GM23338 (cell line): ENCODE results near the gene GPR25. TPM values are rescaled to one million over a fixed set of nuclear protein-coding genes. Genes with fewer than 3 reads are reported as not detected.

Experiments used
- ATAC-seq: fragments of 200-7000 bp; cut with Tn5 transposase; 3 replicates; pipeline ENCODE4 v1.9.1; 2020
- DNase-seq: peaks from one replicate; pipeline ENCODE4 v3.0.0-alpha.2; 2015; ENCODE audit warnings: low spot score
- H2AFZ ChIP-seq: fragments of 200-600 bp; sonication (generic); 2 replicates; pipeline ENCODE4 v1.8.0; 2016; ENCODE audit warnings: antibody characterized with exemption, mild to moderate bottlenecking, moderate library complexity
- H3F3A ChIP-seq: fragments of 200-600 bp; sonication (generic); replicated peaks from 2 replicates; pipeline ENCODE4 v1.8.0; 2017; ENCODE audit warnings: antibody characterized with exemption, mixed run types, low read depth
- H3K27ac ChIP-seq: fragments of 200-600 bp; sonication (generic); 2 replicates; pipeline ENCODE4 v1.6.1; 2016; ENCODE audit warnings: low read depth
- H3K27me3 ChIP-seq: fragments of 200-600 bp; sonication (generic); 2 replicates; pipeline ENCODE4 v1.8.0; 2016; ENCODE audit warnings: mild to moderate bottlenecking, mixed run types, moderate library complexity; ENCODE audit not compliant: insufficient read depth
- H3K36me3 ChIP-seq: fragments of 200-600 bp; sonication (generic); 2 replicates; pipeline ENCODE4 v1.8.0; 2016; ENCODE audit warnings: mild to moderate bottlenecking; ENCODE audit not compliant: insufficient read depth
- H3K4me1 ChIP-seq: fragments of 200-600 bp; sonication (generic); 2 replicates; pipeline ENCODE4 v1.8.0; 2016; ENCODE audit warnings: mild to moderate bottlenecking, moderate library complexity; ENCODE audit not compliant: insufficient read depth
- H3K4me2 ChIP-seq: fragments of 200-600 bp; sonication (generic); 2 replicates; pipeline ENCODE4 v1.7.1; 2017; ENCODE audit warnings: mixed run types
- H3K4me3 ChIP-seq: fragments of 200-600 bp; sonication (generic); 2 replicates; pipeline ENCODE4 v1.6.1; 2016; ENCODE audit warnings: mixed run types
- H3K79me2 ChIP-seq: fragments of 200-600 bp; sonication (generic); replicated peaks from 2 replicates; pipeline ENCODE4 v1.8.0; 2017; ENCODE audit warnings: mild to moderate bottlenecking; ENCODE audit not compliant: insufficient read depth
- H3K9me2 ChIP-seq: fragments of 200-600 bp; sonication (generic); 2 replicates; pipeline ENCODE4 v1.8.0; 2017; ENCODE audit not compliant: insufficient read depth
- H4K20me1 ChIP-seq: fragments of 200-600 bp; sonication (generic); replicated peaks from 2 replicates; pipeline ENCODE4 v1.8.0; 2017; ENCODE audit warnings: mild to moderate bottlenecking; ENCODE audit not compliant: insufficient read depth
- H3K27ac Mint-ChIP-seq: 2 replicates; pipeline ENCODE4 v1.8.0; 2020; ENCODE audit warnings: inconsistent platforms, mild to moderate bottlenecking, moderate library complexity, mixed read lengths
- H3K27me3 Mint-ChIP-seq: 3 replicates; pipeline ENCODE4 v1.8.0; 2022; ENCODE audit warnings: low read depth, mild to moderate bottlenecking, moderate library complexity, mixed read lengths, inconsistent platforms; ENCODE audit not compliant: insufficient read depth, poor library complexity
- H3K36me3 Mint-ChIP-seq: 3 replicates; pipeline ENCODE4 v1.8.0; 2021; ENCODE audit warnings: low read depth, mild to moderate bottlenecking, inconsistent platforms, moderate library complexity, mixed read lengths
- H3K4me1 Mint-ChIP-seq: 3 replicates; pipeline ENCODE4 v1.8.0; 2020; ENCODE audit warnings: mild to moderate bottlenecking, inconsistent platforms, mixed read lengths
- H3K4me3 Mint-ChIP-seq: 3 replicates; pipeline ENCODE4 v1.8.0; 2021; ENCODE audit warnings: moderate library complexity, mild to moderate bottlenecking, inconsistent platforms, mixed read lengths
- H3K9me3 Mint-ChIP-seq: 3 replicates; pipeline ENCODE4 v1.8.0; 2020; ENCODE audit warnings: moderate library complexity, mild to moderate bottlenecking, inconsistent platforms, mixed read lengths
- CTCF ChIP-seq, 2 experiments: fragments of 200-600 bp in 1 of 2; sonication (generic) in 1 of 2; conservative IDR thresholded peaks; 2 replicates each; pipeline versions ENCODE4 v1.5.1 to v1.6.1; 2016 to 2017; ENCODE audit warnings: antibody characterized with exemption in 2 of 2, low read depth in 2 of 2, mild to moderate bottlenecking in 2 of 2, moderate library complexity in 1 of 2
- EZH2 ChIP-seq: fragments of 200-600 bp; sonication (generic); IDR thresholded peaks from one replicate; pipeline ENCODE4 v1.8.0; 2017; ENCODE audit warnings: antibody characterized with exemption, mild to moderate bottlenecking, low read depth; ENCODE audit not compliant: unreplicated experiment
- EZH2phosphoT487 ChIP-seq: fragments of 200-600 bp; sonication (generic); IDR thresholded peaks from one replicate; pipeline ENCODE4 v1.8.1; 2018; ENCODE audit warnings: antibody characterized with exemption; ENCODE audit not compliant: unreplicated experiment
- JUNB ChIP-seq: IDR thresholded peaks from one replicate; pipeline ENCODE4 v1.6.1; 2016; ENCODE audit warnings: antibody characterized with exemption; ENCODE audit not compliant: unreplicated experiment
- NANOG ChIP-seq: IDR thresholded peaks from 2 replicates; pipeline ENCODE4 v1.6.1; 2016; ENCODE audit warnings: antibody characterized with exemption, borderline replicate concordance
- POLR2AphosphoS5 ChIP-seq: IDR thresholded peaks from 2 replicates; pipeline ENCODE4 v1.6.1; 2016; ENCODE audit warnings: antibody characterized with exemption, low read depth
- ZNF114 ChIP-seq: fragments of 250-450 bp; sonication (Bioruptor Pico); IDR thresholded peaks from 2 replicates; pipeline ENCODE4 v1.5.0; 2020; ENCODE audit warnings: mild to moderate bottlenecking, moderate library complexity
- ZNF331 ChIP-seq: fragments of 250-450 bp; sonication (Bioruptor Pico); IDR thresholded peaks from 2 replicates; pipeline ENCODE4 v1.5.0; 2020; ENCODE audit warnings: low read depth, mild to moderate bottlenecking, moderate library complexity
- polyA plus RNA-seq: library from polyadenylated mRNA; unstranded; fragments of >200 nt; fragmentation: Nextera tagmentation; extraction: Ambion mirVana; gene quantifications from 2 replicates; pipeline ENCODE4 v1.2.1, GENCODE V29; 2016
- total RNA-seq: library from RNA; depleted of rRNA; stranded (reverse); fragments of >200 nt; shearing (Covaris generic); gene quantifications from 2 replicates; pipeline ENCODE4 v1.2.3, GENCODE V29; 2014

GPR25 gene
- total and polyA plus RNA-seq, 2 experiments from 2014 or later = not detected

- DNase-seq = peak; percentile 16
- peaks cover 5% of the 10 kb centered on the region; the same call in 1 of the 2 replicates for H3K36me3 ChIP-seq
- H3F3A ChIP-seq = 0 out of 2 replicates have a peak, but pooled peaks cover 3% of the 10 kb centered on the region
Measured at GRCh38 chr1:200896531-200897196, 23.9 kb downstream of the GPR25 start.

GRCh38 chr1:200897259-200897658 is 24.5 kb downstream of the GPR25 start:
- Histone ChIP-seq H3K27ac (no peak overlapping the region), H3K79me2 (peaks cover 60% of the 10 kb centered on the region), H3K27me3 (no peaks in the 10 kb centered on the region), H3K4me2 (no peak overlapping the region), H3K36me3 (peaks cover 5% of the 10 kb centered on the region; the same call in 1 of the 2 replicates), H3F3A (no peaks in the 10 kb centered on the region), H3K4me1 (peaks cover 47% of the 10 kb centered on the region), H2AFZ (no peak overlapping the region), H4K20me1 (no peaks in the 10 kb centered on the region; the same call in none of the 2 replicates), H3K4me3 (no peak overlapping the region), H3K9me2 (no peaks in the 10 kb centered on the region)
- Mint-ChIP-seq H3K27me3 (peaks cover 16% of the 10 kb centered on the region), H3K4me1 (peaks cover 56% of the 10 kb centered on the region), H3K36me3 (peaks cover 53% of the 10 kb centered on the region), H3K4me3 (no peak overlapping the region; the same call in 2 of the 3 replicates), H3K9me3 (no peaks in the 10 kb centered on the region), H3K27ac (0 out of 2 replicates have a peak overlapping the region, but pooled peaks have one; percentile 92)
- no peak for DNase-seq
- ATAC-seq = no peak
- TF ChIP-seq EZH2 (no peak), POLR2AphosphoS5 (no peak), EZH2phosphoT487 (no peak), JUNB (no peak)

More at GRCh38 chr1:200896531-200897196, 23.9 kb downstream of the GPR25 start:
- Mint-ChIP-seq H3K36me3 (peaks cover 47% of the 10 kb centered on the region), H3K27ac (peak overlapping the region; percentile 90), H3K27me3 (peaks cover 22% of the 10 kb centered on the region), H3K4me3 (peak overlapping the region; percentile 34; the same call in 2 of the 3 replicates), H3K4me1 (peaks cover 56% of the 10 kb centered on the region), H3K9me3 (no peaks in the 10 kb centered on the region)
- peak overlapping the region; percentile 15; the same call in 1 of the 2 replicates for H3K4me3 ChIP-seq
- no peaks in the 10 kb centered on the region for H3K9me2 ChIP-seq
- H3K27ac ChIP-seq = no peak overlapping the region
- H3K4me1 ChIP-seq = peaks cover 47% of the 10 kb centered on the region
- no peaks in the 10 kb centered on the region for H3K27me3 ChIP-seq
- H4K20me1 ChIP-seq = no peaks in the 10 kb centered on the region; the same call in none of the 2 replicates
- H3K79me2 ChIP-seq = peaks cover 63% of the 10 kb centered on the region
- no peak overlapping the region for H2AFZ ChIP-seq
- no peak for ATAC-seq
- H3K4me2 ChIP-seq = peak overlapping the region; percentile 45; the same call in 1 of the 2 replicates
- TF ChIP-seq ZNF331 = no peak
- TF ChIP-seq EZH2phosphoT487 = no peak
- TF ChIP-seq ZNF114 (CRISPR knock-in tag) = no peak
- no peak for TF ChIP-seq CTCF (conservative IDR thresholded peaks at IDR 0.05; ENCODE audit: low read depth in 2 of 2)
- TF ChIP-seq JUNB = no peak
- no peak for TF ChIP-seq NANOG
